SK-N-MC (cell line): ENCODE results near the gene EIF4B.

Experiments used
- DNase-seq: peaks from one replicate; pipeline ENCODE4 v3.0.0-alpha.2; 2011; ENCODE audit warnings: low read depth, low spot score
- H3K27ac ChIP-seq: fragments of 200-600 bp; sonication (generic); 2 replicates; pipeline ENCODE4 v1.5.1; 2016; ENCODE audit warnings: mixed run types
- H3K36me3 ChIP-seq: fragments of 200-600 bp; sonication (generic); 2 replicates; pipeline ENCODE4 v1.6.1; 2017; ENCODE audit warnings: antibody characterized with exemption, low read length, mixed read lengths; ENCODE audit not compliant: insufficient read depth
- H3K4me3 ChIP-seq: fragments of 200-600 bp; sonication (generic); 2 replicates; pipeline ENCODE4 v1.5.1; 2016
- H3K9ac ChIP-seq: fragments of 200-600 bp; sonication (generic); 2 replicates; pipeline ENCODE4 v1.8.0; 2017; ENCODE audit warnings: mixed run types, mixed read lengths; ENCODE audit not compliant: insufficient read length
- H3K9me3 ChIP-seq: fragments of 200-600 bp; sonication (generic); 2 replicates; pipeline ENCODE4 v1.6.1; 2017; ENCODE audit warnings: low read depth, mild to moderate bottlenecking, antibody characterized with exemption, low read length, moderate library complexity, mixed read lengths
- EZH2 ChIP-seq: fragments of 200-600 bp; sonication (generic); IDR thresholded peaks from one replicate; pipeline ENCODE4 v1.6.1; 2017; ENCODE audit warnings: antibody characterized with exemption
- FOXP2 ChIP-seq: optimal IDR thresholded peaks from 2 replicates; pipeline ENCODE3; 2011; ENCODE audit warnings: mild to moderate bottlenecking, moderate library complexity; ENCODE audit not compliant: insufficient read depth; ENCODE audit errors: extremely low read length, control extremely low read depth
- POLR2AphosphoS5 ChIP-seq: IDR thresholded peaks from 2 replicates; pipeline ENCODE4 v1.6.1; 2012; ENCODE audit warnings: mild to moderate bottlenecking, low read depth, low read length, borderline replicate concordance

Gene EIF4B

DNA sequence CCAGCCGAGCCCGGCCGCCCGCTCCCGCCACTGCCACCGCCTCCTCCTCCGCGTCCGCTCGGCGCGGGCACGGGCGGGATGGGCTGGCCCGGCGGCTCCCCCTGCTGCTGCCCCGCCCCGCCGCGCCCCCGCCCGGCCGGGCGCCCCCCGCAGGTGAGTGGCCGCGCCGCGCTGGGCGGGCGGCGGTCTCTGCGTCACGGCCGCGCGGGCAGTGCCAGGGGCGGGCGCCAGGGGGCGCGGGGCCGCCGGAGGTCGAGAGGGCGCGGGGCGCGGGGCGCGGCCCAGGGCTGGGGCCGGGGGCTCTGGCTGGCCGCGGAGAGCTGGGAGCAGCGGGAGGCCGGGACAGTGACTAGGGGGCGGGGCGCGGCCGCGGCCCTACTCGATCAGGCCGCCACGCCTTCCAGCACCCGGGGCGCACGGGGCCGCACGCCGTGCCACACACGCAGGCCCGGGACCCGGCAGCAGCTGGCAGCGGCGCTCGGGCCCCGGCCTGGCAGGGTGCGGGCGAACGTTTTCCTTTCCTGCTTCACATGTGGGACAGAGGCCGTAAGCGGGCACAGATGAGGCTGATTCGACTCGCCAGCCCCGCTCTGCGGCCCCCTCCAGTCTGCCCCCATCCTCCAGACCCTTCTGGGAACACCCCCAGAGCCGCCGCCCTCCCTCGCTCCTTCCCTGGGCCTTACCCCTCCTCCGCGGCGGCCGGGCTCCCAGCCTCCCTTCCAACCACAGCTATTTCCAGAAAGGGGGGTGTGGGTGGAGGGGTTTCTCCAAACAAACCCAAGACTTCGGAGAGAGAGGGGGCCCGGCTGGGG lies 41.2 kb downstream of the EIF4B start:
- Histone ChIP-seq H3K4me3 (peak overlapping the region; percentile 91), H3K27ac (peak overlapping the region; percentile 81), H3K9me3 (no peaks in the 10 kb centered on the region), H3K9ac (peak overlapping the region; percentile 84), H3K36me3 (no peaks in the 10 kb centered on the region)
- DNase-seq, result no peak
- TF ChIP-seq FOXP2 (no peak), POLR2AphosphoS5 (peak; percentile 47; the same call in 1 of the 2 replicates)

DNA sequence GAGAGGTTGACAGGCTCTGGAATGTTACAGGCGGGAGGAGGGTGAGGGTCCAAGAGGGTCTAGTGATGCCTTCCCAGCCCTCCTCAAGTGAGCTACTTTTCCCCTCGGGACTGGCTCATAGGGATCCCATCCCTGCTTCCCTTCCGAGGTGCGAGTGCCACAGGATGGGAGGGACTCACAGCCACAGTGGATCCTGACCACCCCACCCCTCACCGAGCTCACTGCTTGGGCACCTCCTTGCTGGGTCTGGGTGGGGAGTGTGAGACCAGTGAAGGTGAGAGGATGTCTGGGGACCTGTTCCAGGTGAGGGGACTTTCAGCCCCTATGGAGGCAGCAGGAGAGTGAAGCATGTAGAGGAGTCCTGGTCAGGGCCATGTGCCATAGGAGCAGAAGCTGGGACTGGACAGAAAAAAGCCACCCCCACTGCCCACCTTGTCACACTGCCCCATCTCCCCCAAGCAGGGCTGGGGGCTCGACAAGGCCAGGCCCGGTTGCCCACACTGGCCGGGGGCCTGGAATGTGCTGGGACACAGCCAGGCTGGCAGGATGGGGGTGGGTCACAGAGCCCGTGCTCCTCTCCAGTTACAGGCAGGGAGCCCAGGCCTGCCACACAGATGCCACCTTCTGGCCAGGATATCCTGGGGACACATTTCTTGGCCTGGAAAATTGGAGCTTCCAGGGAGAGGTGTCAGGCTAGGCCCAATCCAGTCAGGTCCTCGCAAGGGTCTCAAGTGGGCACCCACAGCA lies 42.0 kb downstream of the EIF4B start:
- peak overlapping the region; percentile 81 for H3K27ac ChIP-seq
- no peaks in the 10 kb centered on the region for H3K9me3 ChIP-seq
- peak overlapping the region; percentile 78 for H3K4me3 ChIP-seq
- no peaks in the 10 kb centered on the region for H3K36me3 ChIP-seq
- TF ChIP-seq EZH2 (no peak), POLR2AphosphoS5 (no peak), FOXP2 (no peak)
- H3K9ac ChIP-seq, result peak overlapping the region; percentile 65
- DNase-seq, result no peak

DNA sequence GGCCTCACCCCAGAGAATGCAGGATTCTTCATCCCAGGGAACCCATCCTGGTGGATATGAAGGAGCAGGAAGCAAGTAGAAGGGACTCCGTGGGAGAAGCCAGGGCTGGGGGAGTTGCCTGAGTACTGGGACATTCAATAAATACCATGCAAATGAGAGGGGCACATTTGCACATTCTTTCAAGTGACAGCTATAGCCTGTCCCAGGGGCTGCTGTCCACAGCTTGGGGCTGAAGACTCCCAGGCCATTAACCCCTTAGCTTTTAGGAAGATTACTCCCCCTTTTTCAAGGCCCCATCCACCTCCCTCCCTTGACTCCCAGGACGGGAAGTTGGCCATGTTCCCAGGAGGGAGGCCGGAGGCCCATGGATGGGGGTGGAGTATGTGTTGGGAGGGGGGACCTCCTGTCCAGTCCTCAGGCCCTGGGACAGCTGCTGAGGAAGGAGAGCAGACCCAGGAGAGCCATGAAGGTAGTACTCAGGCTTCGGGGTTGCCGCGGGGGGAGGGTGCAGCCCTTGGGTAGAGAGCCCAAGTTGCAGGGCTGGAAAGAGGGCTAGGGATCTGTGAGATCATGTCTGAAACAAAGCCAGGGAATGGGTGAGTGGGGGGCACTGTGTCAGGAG lies 42.6 kb downstream of the EIF4B start:
- H3K36me3 ChIP-seq, result no peaks in the 10 kb centered on the region
- H3K9me3 ChIP-seq, result no peaks in the 10 kb centered on the region
- H3K27ac ChIP-seq, result peak overlapping the region; percentile 81
- DNase-seq, result no peak
- H3K4me3 ChIP-seq, result peak overlapping the region; percentile 78
- TF ChIP-seq POLR2AphosphoS5, result no peak
- TF ChIP-seq FOXP2, result no peak
- no peak for TF ChIP-seq EZH2
- H3K9ac ChIP-seq, result no peak overlapping the region

- Histone ChIP-seq H3K9me3 (no peaks in the 10 kb centered on the region), H3K27ac (peak within 1 kb of the TSS; percentile 81), H3K9ac (peak within 1 kb of the TSS; percentile 20), H3K4me3 (peak within 1 kb of the TSS; percentile 78), H3K36me3 (no peaks in the 10 kb centered on the region)
- TF ChIP-seq FOXP2 (no peak), POLR2AphosphoS5 (no peak), EZH2 (no peak)
- no peak for DNase-seq
These were observed 43.5 kb downstream of the EIF4B start, which contains the start of gene TNS2 for GRCh38 chr12:53049571-53050318. Gene TNS2 (plus strand): TSS chr12:53050065. CDS start chr12:53050186, 121 bp downstream.

GRCh38 chr12:53050426-53051057 lies 44.3 kb downstream of the EIF4B start:
- Histone ChIP-seq H3K27ac (peak overlapping the region; percentile 50; the same call in 1 of the 2 replicates), H3K9ac (no peak overlapping the region), H3K36me3 (no peaks in the 10 kb centered on the region), H3K4me3 (no peak overlapping the region), H3K9me3 (no peaks in the 10 kb centered on the region)
- TF ChIP-seq FOXP2 (no peak), EZH2 (no peak), POLR2AphosphoS5 (no peak)
- no peak for DNase-seq

DNA sequence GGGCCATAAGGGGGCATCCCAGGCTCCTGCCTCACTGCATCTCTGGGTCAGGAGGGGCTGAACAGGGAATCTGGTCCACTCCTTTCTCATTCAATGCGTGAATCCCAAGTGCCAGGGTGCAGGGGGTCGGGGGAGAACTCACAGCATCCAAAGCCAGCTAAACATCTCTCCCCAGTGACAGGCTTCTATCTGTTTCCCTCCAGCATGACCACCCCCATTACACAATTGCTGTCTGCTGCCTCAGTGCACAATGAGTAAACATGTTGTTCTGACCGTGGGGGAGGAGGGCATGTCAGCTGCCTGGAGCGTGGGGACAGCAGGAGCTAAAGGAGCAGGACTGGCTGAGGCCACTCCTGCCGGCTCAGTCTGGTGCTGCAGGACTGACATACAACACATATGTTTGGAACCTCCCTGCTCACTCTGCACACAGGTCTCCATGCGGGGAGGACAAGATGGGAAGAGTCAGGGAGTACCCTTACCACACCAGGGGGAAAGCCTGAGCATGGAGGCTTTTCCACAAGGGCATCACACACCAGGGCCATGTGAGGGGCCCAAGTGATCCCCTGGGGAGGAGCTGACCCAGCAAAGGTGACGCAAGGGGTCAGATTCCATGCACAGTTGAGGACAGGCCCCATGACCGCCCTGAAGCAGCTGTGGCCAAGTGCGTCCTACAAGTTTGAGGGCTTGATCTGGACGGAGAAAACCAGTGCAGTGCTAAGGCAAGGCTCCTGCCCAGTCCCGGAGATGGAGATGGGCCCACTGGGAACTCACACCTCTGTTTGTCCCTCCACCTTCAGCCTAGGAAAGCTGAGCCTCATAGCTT lies 45.0 kb downstream of the EIF4B start:
- no peak overlapping the region for H3K27ac ChIP-seq
- no peak for TF ChIP-seq POLR2AphosphoS5
- no peak for TF ChIP-seq FOXP2
- no peak for TF ChIP-seq EZH2
- no peak for DNase-seq
- no peaks in the 10 kb centered on the region for H3K9me3 ChIP-seq
- H3K9ac ChIP-seq, result no peak overlapping the region
- H3K4me3 ChIP-seq, result no peak overlapping the region
- no peaks in the 10 kb centered on the region for H3K36me3 ChIP-seq

GRCh38 chr12:53051881-53052412 lies 45.7 kb downstream of the EIF4B start:
- Histone ChIP-seq H3K4me3 (no peak overlapping the region), H3K27ac (no peak overlapping the region), H3K36me3 (no peaks in the 10 kb centered on the region), H3K9ac (no peak overlapping the region), H3K9me3 (no peaks in the 10 kb centered on the region)
- DNase-seq, result no peak
- TF ChIP-seq POLR2AphosphoS5 (no peak), FOXP2 (no peak), EZH2 (no peak)
